ENCODE data around the gene GNAS.
"Not testable (repeated sequence)": the region's sequence is repeated elsewhere in the genome, so short reads cannot be mapped to it uniquely, and the experiment has no call there.

The GNAS gene

DNA sequence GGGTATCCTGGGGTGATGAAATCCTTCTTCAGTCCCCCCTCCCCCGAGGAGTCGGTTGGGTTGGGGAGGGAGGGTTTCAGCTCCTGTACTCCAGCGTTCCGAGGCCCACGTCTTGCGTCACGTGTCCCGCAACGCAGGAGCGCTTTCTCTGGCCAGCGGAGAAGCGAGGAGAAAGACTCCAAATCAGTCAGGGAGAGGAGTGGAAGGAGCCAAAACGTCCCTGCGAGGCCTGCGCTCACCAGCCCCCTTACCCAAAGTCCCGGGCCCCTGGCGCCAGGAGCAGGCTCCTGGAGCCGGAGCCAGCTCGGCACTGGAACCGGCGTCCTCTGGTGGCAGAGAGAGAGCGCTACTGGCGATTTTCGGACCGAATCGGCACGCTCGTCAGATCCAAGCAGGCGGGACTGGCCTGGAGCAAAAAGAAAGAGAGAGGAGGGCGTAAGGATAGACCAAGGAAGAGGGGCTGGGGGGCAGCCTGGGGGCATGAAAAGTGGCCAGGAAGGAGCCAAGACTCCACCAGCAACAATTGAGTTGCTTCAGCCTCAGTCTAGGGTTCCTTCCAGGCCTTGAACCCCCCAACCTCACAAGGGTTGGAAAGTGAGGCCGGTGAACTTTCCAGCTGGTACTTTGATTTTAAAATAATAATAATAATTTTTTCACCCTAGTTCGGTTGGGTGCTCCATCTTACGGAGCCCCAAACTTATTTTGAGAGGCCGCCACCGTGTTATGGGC, at the start of gene GNAS:
Gene GNAS (plus strand): TSS at position 174 of the 729 bp plus-strand sequence.
- peak; percentile 62 for DNase-seq (ENCODE audit: low read depth)

DNA sequence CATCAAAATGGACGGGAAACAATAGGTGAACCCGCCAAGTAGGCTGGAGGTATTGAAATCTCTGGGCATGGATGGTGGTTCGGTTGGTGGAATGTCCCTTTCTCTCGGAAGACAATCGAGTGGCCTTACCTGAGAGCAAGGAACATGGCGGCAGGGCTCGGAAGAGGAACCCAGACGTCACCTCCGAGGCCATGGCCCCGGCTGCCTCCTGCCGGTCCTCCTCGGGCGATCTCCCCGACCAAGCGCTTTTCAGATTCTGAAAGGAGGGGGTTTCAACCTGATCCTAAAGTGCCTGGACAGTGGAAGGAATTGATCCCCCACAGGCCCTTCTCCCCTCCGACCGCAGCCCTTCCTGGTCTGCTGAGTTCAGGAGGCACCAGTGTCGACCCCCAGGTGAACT, 49.0 kb upstream of the GNAS start:
- no peak for DNase-seq (ENCODE audit: low read depth)

DNA sequence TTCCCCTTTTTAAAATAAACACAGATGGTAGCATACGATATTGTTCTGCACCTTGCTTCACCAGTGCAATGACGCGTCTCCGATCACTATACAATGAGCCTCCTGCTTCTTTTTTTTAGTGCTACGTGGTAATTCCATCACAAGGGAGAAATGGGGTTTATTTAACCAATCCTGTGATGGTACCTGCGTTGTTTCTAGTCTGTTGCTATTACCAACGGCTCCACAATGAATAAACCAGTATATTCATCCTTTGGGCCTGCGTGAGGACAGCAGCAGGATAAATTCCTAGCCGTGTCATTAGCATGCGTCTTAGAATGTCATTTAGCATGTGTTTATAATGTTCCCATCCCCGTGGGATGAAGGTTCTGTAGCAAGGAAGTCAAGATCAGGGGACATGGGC, 44.7 kb upstream of the GNAS start:
- DNase-seq (ENCODE audit: low read depth): no peak

DNA sequence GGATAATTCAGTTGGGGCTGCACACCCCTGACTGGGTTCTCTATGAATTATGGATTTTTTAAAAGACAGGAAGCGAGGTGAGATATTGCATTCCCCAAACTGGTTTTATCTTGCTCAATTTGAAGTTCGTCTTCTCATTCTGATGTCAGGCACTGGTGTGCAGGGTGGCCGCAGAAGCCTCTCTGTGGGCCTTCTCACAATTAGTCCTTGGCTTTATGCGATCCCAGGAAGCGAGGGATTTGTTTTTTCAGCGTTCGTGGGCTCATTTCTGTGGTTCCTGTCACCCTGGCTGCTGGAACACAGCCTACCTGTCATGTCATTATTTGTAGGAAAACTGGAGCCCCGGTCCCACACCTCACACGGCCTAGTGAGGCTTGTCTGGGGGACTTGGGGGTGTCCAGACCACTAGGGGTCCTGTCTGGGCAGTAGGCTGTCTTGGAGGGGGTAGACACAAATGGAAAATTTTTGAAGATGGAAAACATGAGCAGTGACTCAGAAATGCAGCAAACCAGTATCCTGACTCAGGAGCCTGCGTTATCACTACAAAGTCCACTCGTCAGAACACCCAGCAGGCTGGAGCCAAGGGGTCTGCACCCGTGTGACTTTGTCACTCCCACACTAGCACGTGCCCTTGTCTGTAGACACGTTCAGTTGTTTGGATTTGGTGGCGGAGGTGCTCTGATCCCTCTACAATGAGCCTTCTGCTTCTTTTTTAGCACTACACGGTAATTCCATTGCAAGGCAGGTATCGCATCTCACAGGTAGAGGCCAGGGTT, 44.1 kb upstream of the GNAS start:
- DNase-seq (ENCODE audit: low read depth): no peak

DNA sequence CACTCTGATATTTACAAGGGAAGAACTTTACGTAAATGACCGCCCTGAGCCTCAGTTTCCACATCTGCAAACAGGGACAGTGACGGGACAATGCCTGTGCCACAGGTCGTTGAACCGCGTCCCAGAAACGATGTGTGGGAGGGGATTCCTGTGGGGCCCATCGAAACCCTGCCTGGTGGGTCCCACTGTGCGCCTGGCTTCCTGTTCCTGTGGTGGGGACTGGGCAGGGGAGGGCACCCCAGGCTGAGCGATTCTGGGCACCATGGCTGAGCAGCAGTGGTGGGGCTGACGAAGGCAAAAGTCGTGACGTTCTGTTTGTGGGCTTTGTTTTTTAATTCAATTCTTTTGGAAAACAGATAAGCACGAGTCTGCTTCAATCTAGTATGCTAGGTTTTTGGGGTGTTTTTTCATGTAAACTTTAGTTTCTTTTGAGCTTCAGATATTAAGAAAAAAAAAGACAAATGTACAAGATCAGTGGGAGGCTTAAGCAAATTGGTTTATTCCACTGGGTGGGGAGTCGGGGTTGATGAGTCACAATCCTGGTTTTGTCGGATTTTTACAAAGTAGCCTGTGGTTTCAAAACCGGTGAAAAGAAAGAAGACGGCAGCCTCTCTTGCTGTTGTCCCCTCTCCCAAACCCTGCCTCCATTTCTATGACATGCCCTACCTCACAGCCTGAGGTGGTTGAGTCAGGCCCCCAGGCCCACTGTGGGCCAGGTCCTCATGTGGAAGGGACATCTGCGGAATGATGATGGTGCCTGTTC, 42.2 kb upstream of the GNAS start:
- DNase-seq (ENCODE audit: low read depth): no peak

DNA sequence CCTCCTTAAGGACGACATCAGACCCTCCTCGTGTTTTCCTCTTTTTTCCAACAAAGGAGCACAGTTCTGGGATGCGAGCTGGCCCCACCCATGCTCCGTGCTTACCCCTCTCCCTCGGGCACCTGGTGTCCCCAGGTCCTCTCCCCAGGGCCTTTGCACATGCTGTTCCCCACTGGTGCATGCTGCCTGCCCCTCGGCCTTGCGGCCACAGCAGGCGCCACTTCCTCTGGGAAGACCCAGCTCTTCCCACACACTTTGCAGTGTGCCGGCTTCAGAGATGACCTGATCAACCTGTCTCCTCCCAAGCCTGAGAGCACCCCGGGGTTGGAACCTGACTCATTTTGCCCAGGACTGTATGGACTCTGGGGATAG, 41.7 kb upstream of the GNAS start:
- no peak for DNase-seq (ENCODE audit: low read depth)

DNA sequence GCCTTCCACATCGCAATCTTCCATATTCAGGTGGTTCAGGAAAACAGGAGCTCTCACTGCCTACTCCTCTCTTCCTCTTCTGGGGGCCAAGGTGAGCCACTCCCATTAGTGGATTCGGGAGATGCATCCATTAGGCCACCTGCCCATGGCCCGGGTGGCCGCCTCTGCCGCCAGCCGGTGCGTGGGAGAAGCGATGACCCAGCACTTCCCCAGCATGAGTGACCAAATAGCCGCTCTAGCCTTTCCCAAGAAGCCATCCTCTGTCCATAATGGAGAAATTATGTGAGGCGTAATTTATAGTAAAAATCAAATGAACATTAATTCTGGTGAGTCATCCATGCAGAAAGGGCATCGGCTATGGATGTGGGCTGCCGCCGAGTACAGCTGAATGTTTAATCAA, 41.2 kb upstream of the GNAS start:
- no peak for DNase-seq (ENCODE audit: low read depth)

DNA sequence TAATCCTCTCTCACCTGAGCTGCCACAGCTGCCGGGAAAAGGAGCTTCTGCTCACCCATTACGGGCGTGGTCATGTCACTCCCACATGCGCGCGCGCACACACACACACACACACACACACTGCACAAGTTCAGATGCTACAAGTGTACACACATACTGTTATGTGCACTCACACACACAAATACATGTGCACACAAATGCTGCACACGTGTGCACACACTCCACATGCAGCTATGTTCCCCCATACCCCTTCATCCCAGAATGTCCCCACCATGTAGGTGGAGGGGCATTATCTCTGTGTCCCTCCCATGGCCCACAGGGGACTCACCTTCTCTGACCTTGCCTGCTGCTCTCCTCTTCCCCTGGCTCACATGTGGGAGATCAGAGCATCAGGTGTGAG, 39.1 kb upstream of the GNAS start:
- DNase-seq (ENCODE audit: low read depth): no peak

DNA sequence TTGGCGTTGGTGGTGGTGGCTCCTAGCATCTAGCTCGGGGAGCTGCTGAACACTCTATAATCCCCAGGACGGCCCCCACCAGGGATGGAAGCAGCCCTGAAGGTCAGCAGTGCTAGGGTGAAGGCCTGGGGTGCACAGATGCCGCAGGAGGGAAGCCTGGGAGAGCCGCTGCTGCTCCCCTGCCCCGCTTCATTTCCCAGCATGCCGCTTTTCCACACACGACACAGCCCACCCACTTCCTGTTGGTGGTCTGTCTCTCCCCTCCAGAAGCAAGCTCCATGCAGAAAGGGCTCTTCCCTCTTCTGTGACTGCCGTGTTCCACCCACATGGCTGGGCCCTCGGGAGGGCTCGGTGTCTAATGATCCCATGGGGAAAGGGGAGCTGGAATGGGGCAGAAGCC, 37.1 kb upstream of the GNAS start:
- no peak for DNase-seq (ENCODE audit: low read depth)

DNA sequence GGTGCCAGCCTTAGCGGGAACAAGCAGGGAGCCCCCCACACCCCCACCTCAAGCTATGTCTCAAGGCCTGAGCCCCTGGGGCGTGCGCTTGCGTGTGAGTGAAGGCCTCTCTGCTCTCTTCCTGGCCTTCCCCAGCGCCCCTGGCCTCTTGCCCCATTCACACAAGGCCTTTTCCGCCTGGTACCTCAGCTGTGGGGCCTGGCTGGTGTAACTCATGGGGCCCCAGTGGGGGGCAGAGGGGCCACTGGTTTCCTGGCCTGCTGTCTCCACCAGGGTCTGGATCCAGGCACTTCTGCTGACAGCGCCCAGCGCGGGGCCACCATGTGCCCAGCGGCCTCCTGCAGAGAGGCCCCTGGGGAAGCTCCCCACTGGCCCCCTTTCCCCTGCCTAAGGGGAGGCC, 36.5 kb upstream of the GNAS start:
- DNase-seq (ENCODE audit: low read depth): no peak

DNA sequence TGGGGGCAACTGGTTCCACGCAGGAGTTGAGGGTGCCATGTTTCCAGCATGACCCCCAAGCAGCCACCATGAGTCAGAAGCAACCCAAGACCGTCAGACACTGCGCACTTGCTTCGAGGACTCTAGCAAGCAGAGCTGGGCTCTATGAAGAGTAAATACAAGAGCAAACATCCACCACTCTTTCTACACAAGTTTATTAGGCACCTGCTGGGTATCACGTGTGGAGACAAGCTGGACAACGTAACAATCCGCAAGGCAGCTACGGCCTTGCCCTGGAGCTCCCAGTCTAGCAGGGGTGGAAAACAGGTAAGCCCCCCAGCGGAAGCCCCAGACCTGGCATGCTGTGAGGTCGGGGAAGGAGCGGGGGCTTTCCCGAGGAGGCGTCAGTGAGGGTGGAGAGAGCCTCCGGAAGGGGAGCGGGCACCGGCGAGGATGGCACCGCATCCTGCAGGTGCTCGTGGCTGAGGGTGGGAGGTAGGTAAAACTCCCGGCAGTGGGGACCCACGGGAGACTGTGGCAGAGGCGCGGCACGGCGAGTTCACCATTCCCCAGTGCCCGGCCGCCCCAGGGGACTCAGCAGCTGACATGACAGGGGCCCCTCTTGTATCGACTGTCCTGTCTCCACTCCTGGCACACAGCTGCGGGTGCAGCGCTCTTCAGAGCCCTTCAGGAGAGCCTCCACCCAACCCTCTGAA, 35.4 kb upstream of the GNAS start:
- no peak for DNase-seq (ENCODE audit: low read depth)

DNA sequence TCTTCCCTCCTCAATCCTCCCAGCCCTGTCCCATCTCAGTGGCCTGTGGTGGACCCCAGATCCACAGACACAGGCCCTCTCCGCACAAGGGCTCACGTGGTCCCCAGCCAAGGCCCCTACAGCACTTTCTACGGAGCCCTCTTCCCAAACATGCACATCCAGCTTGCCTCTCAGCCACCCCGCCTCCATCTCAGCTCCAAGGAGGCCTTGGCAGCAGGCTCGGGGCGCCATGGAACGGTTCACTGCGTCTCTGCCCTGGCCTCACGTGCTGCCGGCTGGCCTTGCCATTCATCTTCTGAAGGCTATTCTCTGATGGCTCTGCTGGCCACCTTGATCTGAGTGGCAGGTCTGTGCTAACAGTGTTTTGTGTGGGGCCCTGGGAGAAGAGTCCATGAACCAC, 34.8 kb upstream of the GNAS start:
- DNase-seq (ENCODE audit: low read depth): no peak

DNA sequence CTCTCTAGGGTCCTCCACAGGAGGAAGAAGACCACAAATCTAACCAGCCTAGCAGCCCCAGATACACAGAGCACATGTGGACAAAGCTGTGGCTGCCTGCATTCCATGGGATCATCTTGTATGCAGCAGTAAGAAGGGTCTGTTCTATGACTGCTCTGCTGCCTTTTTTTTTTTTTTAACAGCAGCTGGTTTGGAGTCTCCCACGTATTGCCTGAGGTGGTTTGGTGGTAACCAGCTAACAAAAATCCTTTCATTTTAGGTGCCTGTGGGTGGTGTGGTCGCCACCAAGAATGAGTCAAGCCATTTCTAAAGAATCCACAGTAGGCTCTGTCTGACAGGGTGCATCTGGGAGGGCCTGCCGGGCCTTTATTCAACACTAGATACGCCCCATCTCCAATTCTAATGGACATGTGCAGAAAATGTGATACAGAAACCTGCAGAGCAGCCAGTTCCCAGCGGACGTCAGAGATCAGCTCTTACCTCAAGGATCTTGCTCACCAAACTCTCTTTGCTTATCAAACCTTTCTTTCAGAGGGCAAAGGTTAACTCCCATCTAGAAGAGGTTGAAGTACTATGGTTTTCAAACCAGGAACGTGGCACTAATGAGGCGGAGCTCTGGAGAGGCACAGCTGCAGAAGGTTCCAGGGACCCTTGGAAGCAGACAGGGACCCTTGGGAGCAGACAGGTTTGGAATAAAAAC, 33.8 kb upstream of the GNAS start:
- DNase-seq (ENCODE audit: low read depth): peak; percentile 84

DNA sequence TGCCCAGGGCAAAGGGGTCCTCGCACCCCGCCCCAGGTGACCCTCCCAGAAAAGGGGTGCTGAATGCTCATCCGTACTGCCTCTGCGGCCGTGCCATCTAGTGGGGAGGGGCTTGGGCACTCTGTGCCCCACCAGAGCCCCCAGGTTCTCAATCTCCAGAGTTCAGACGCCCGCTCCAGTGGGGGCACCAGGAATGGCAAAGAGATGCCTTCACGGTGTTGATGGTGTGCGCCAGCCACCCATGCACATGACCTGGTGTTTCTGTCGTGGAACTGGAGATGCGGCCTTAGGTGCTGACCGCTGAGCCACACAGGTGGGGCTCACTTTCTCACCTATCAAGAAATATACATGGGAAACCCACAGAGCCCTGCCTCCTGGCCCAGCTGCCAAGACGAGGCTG, 32.6 kb upstream of the GNAS start:
- no peak for DNase-seq (ENCODE audit: low read depth)

DNA sequence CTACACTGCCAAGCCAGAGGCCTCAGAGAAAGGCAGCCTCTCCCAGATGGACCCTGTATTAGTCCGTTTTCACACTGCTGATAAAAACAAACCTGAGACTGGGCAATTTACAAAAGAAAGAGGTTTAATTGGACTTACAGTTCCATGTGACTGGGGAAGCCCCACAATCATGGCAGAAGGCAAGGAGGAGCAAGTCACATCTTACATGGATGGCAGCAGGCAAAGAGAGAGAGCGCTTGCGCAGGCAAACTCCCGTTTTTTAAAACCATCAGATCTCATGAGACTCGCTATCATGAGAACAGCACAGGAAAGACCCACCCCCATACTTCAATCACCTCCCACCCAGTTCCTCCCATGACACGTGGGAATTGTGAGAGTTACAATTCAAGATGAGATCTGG, 32.0 kb upstream of the GNAS start:
- not testable (repeated sequence) for DNase-seq (ENCODE audit: low read depth)

DNA sequence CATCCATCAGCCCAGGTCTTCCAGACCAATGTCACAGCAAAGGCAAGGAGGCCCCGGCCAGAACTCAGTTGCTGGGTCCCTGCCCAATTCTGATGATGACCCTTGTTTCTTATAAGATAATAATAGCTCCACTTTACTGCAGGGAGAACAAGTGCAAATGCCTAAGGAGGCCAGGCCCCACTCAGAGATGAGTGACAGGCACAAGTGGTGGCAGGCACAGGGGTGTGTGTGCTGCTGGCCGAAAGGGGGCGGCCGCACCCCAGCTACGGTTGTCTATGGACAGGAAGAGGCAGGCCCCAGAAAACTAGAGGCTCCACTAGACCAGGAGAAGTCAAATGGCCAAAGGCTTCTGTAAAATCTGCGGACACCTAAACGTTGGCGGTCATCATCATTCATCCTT, 30.4 kb upstream of the GNAS start:
- no peak for DNase-seq (ENCODE audit: low read depth)

DNA sequence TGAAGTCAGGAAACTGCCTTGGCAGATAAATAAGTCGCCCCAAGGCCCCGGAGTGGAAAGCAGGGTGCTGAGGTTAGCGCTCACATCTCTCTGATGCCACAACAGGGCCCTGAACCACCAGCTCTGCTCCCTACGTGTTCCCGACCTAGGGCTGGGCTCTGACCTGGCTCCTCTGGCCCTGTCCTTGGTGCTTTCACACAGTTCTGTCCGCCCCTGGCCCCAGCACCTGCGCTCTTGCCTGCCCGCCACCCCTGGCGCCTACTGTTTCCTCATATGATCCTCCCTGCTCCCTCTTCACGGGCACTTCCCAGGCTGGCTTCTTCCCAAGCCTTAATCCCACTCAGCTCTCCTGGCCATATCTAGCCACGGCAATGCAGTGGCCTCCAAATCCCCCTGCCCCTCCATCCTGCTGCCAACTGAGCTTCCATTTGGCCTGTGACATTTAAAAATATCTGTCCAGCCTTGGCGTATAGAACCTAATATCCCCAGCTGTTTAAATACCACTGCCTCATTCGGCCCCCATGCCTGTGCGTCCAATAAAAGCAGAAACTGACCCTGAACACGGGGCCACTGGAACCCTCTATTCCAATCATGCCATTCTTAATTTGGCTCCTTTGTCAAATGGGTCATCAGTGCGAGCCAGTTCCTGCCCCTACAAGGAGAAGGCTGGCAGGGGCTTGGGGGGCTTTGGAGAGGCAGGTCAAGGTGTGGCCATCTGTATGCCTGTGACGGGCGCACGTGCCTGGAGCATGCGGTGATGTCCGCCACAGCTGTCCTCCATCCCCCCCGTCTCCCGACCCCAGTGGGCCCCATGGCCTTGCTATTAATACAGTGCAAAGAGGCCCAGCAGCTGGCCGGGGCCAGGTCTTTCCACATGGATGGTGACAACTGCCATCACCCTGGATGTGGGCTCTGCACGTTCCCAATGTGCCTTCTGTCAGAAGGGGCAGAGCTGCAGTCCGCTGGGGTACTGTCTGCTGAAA, 29.5 kb upstream of the GNAS start:
- DNase-seq (ENCODE audit: low read depth): no peak

DNA sequence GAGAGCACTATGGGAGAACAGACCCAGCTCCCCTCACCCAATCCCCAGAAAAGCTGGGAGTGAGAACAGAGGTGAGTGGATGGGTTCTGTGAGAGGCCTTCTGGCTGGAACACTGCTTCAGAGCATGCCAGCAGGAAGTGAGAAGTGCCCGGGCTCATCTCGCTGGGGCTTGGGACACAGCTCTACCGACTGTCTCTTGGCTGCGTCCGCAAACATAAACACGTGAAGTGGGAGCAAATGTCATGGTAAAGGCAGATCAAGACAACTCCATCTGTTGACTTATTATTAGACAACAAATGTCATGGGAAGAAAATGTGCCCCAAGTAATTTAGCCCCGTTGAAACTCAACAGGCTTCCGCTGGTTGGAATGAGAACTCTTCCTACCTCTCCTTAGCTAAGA, 27.7 kb upstream of the GNAS start:
- DNase-seq (ENCODE audit: low read depth): no peak

DNA sequence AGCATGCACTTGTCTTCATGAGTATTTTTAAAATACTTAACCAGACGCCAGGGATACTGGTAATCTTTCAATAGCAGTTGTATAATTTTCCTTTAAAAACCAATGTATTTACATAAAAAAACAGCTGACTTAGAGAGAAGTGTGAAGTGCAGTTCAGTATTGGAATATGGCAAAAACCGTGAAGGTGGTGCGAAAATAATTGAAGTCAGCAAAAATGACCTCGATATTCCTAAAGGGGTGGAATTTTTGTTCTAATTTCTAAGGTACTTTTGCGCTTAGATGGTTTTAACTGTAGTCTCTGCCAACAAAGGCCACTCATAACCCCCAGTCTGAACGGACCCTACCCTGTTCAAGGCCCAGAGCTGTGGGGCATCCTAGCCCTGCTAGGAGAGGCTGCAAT, 27.1 kb upstream of the GNAS start:
- no peak for DNase-seq (ENCODE audit: low read depth)

DNA sequence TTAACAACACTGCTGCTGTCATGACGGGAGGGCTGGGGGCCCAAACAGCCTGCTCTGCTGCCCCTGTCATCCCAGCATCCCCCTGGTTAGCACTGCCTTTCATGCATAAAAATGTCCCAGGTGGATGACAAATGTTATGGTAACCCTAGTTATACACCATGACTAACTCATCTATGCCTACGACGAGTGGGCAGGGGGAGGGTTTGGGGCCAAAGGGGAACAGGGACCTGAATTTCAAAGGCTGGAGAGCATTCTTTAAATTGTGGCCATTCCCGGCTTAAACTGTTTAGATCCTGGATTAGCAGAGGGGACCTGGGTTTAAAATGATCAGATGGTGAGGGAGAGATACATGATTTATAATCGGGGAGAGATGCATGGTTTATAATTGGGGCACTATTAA, 26.2 kb upstream of the GNAS start:
- DNase-seq (ENCODE audit: low read depth): no peak

DNA sequence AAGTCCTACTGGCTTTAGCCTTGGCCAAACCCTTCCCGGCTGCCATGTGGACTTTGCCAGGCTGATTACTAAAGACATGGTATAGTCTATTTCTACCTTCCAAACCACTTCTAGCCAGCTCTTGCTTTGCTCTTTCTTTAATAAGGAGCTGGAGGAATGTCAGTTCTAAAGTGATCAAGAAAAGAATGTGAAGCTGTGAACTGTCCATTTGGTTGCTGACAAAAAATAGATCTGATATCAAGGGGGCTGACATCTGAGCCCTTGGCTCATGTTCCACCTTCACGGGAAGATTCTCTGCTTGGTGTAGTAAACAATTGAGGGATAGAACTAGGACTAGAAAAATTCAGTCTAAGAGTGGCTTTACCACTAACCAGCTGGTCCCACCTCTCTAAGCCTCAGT, 24.4 kb upstream of the GNAS start:
- no peak for DNase-seq (ENCODE audit: low read depth)
